NB4 (cell line): ENCODE data around the gene L3MBTL4.

Experiments used
- DNase-seq: peaks from one replicate; pipeline ENCODE4 v3.0.0; 2010; ENCODE audit warnings: low read depth
- H3K4me3 ChIP-seq: one replicate; pipeline ENCODE4 v1.5.1; 2011; ENCODE audit warnings: mild to moderate bottlenecking, low read depth, low read length, moderate library complexity
- CTCF ChIP-seq: IDR thresholded peaks from one replicate; pipeline ENCODE4 v1.5.1; 2012; ENCODE audit warnings: low read depth, low read length
- MAX ChIP-seq: IDR thresholded peaks from 2 replicates; pipeline ENCODE4 v1.6.1; 2011; ENCODE audit warnings: low read depth, low read length
- MYC ChIP-seq: IDR thresholded peaks from 2 replicates; pipeline ENCODE4 v1.6.1; 2011; ENCODE audit warnings: low read depth, low read length
- POLR2A ChIP-seq: IDR thresholded peaks from 2 replicates; pipeline ENCODE4 v1.6.1; 2011; ENCODE audit warnings: mild to moderate bottlenecking; ENCODE audit not compliant: insufficient read length; ENCODE audit errors: extremely low read depth

The L3MBTL4 gene

GRCh38 chr18:5992381-5992780 lies 422.3 kb downstream of the L3MBTL4 start:
- no peak for DNase-seq
- TF ChIP-seq MAX (no peak), CTCF (no peak), POLR2A (no peak)
- no peak overlapping the region for H3K4me3 ChIP-seq

GRCh38 chr18:5987249-5987648 lies 427.5 kb downstream of the L3MBTL4 start:
- no peak overlapping the region for H3K4me3 ChIP-seq
- TF ChIP-seq CTCF (no peak), MYC (no peak), MAX (no peak), POLR2A (no peak)
- DNase-seq = no peak

- H3K4me3 ChIP-seq = no peak overlapping the region
- TF ChIP-seq CTCF = no peak
- no peak for TF ChIP-seq MYC
- no peak for TF ChIP-seq MAX
- no peak for TF ChIP-seq POLR2A
- no peak for DNase-seq
These were observed 428.3 kb downstream of the L3MBTL4 start for GRCh38 chr18:5986257-5986931.

GRCh38 chr18:5984245-5984644 lies 430.5 kb downstream of the L3MBTL4 start:
- no peak for DNase-seq
- TF ChIP-seq POLR2A = no peak
- TF ChIP-seq CTCF = no peak
- TF ChIP-seq MAX = no peak
- TF ChIP-seq MYC = no peak
- H3K4me3 ChIP-seq = no peak overlapping the region

- DNase-seq = no peak
- TF ChIP-seq MYC = no peak
- TF ChIP-seq CTCF = no peak
- TF ChIP-seq MAX = no peak
These were observed 431.2 kb downstream of the L3MBTL4 start for GRCh38 chr18:5983488-5983887.

More at GRCh38 chr18:5983488-5983887, 431.2 kb downstream of the L3MBTL4 start:
- no peak overlapping the region for H3K4me3 ChIP-seq
